K562 (cell line): Measurements from ENCODE around the gene OTOR. TPM values are rescaled to one million over a fixed set of nuclear protein-coding genes. Genes with fewer than 3 reads are reported as not detected.

Experiments
- ATAC-seq: fragments of 200-7000 bp; cut with Tn5 transposase; 3 replicates; pipeline ENCODE4 v1.9.1; 2020; ENCODE audit warnings: moderate library complexity
- BruUV-seq: library from RNA; stranded (reverse); fragments of 400-500 nt; replicated peaks from 2 replicates; lab custom pipeline; 2021; lab: Mats Ljungman, UMichigan
- CTCF ChIA-PET: fragments of 300-600 bp; formaldehyde crosslinking; extraction: SDS; loops from one replicate; lab custom pipeline; 2021; ENCODE audit warnings: low intra/inter-chr PET ratio; lab: Yijun Ruan, JAX
- POLR2A ChIA-PET: fragments of 300-600, 350-650 bp; sonication (Branson Sonifier 250); formaldehyde crosslinking; extraction: SDS; loops from one replicate; lab custom pipeline; 2021; ENCODE audit warnings: antibody characterized with exemption, inconsistent platforms; lab: Yijun Ruan, JAX
- DNase-seq, 4 experiments: peaks; one replicate each; pipeline versions ENCODE4 v3.0.0 to v3.0.0-alpha.2; 2011 to 2018; ENCODE audit warnings: low spot score in 3 of 4, mixed read lengths in 3 of 4; ENCODE audit errors: extremely low read depth in 1 of 4
- FAIRE-seq: peaks from 2 replicates; lab custom pipeline; 2011; peaks lifted over from hg19 to GRCh38; lab: Jason Lieb, UNC
- H2AFZ ChIP-seq: 2 replicates; pipeline ENCODE4 v1.6.0; 2011; ENCODE audit warnings: low read depth, low read length, control low read depth, inconsistent platforms
- H3K27ac ChIP-seq: fragments of 200-600 bp; 3 replicates; pipeline ENCODE4 v1.8.0; 2011; ENCODE audit warnings: low read depth, mild to moderate bottlenecking, control low read depth, inconsistent platforms, low read length, moderate library complexity, mixed read lengths; ENCODE audit errors: extremely low read depth
- H3K27me3 ChIP-seq, 2 experiments: fragments of 300-600 bp in 1 of 2; 2 replicates in 1 of 2; 3 replicates in 1 of 2; pipeline versions ENCODE4 v1.6.0 to v1.8.0; 2011; ENCODE audit warnings: inconsistent platforms in 2 of 2, low read length in 2 of 2, mild to moderate bottlenecking in 1 of 2, mixed read lengths in 1 of 2, moderate library complexity in 1 of 2; ENCODE audit not compliant: control insufficient read depth in 2 of 2, insufficient read depth in 2 of 2
- H3K36me3 ChIP-seq: fragments of 300-600 bp; 3 replicates; pipeline ENCODE4 v1.8.0; 2011; ENCODE audit warnings: mild to moderate bottlenecking, low read length, inconsistent platforms; ENCODE audit not compliant: control insufficient read depth, insufficient read depth
- H3K4me1 ChIP-seq, 2 experiments: fragments of 200-600 bp in 1 of 2; replicated peaks in 1 of 2; 2 replicates in 1 of 2; 3 replicates in 1 of 2; pipeline versions ENCODE4 v1.5.1 to v1.8.0; 2011; ENCODE audit warnings: inconsistent platforms in 2 of 2, low read length in 2 of 2, mild to moderate bottlenecking in 1 of 2, mixed read lengths in 1 of 2, moderate library complexity in 1 of 2; ENCODE audit not compliant: control insufficient read depth in 2 of 2, insufficient read depth in 2 of 2
- H3K4me2 ChIP-seq: 2 replicates; pipeline ENCODE4 v1.6.1; 2011; ENCODE audit warnings: low read length, control low read depth, inconsistent platforms, mixed read lengths; ENCODE audit not compliant: insufficient read depth
- H3K4me3 ChIP-seq: fragments of 200-600 bp; sonication (generic), shearing (Covaris generic); 2 replicates; pipeline ENCODE4 v1.5.1; 2016; ENCODE audit warnings: control low read depth, inconsistent platforms
- H3K79me2 ChIP-seq: fragments of 200-600 bp; 3 replicates; pipeline ENCODE4 v1.8.0; 2011; ENCODE audit warnings: low read length, inconsistent platforms; ENCODE audit not compliant: control insufficient read depth, insufficient read depth
- H3K9ac ChIP-seq, 2 experiments: 2 replicates each; pipeline versions ENCODE4 v1.6.0 to v1.6.1; 2011; ENCODE audit warnings: low read depth in 2 of 2, low read length in 2 of 2, control low read depth in 1 of 2, inconsistent platforms in 1 of 2, mild to moderate bottlenecking in 1 of 2, mixed read lengths in 1 of 2; ENCODE audit not compliant: insufficient read depth in 1 of 2
- H3K9me1 ChIP-seq: one replicate; pipeline ENCODE4 v1.6.0; 2011; ENCODE audit warnings: inconsistent platforms, mild to moderate bottlenecking, low read length, moderate library complexity; ENCODE audit not compliant: control insufficient read depth, insufficient read depth
- H3K9me3 ChIP-seq: replicated peaks from 2 replicates; pipeline ENCODE4 v1.5.1; 2011; ENCODE audit warnings: low read depth, low read length, inconsistent platforms; ENCODE audit not compliant: control insufficient read depth, insufficient read depth
- H4K20me1 ChIP-seq: replicated peaks from 2 replicates; pipeline ENCODE4 v1.6.1; 2011; ENCODE audit warnings: low read length, inconsistent platforms, mixed read lengths; ENCODE audit not compliant: control insufficient read depth, insufficient read depth
- C11orf30 ChIP-seq: fragments of 450-650 bp; IDR thresholded peaks from 2 replicates; pipeline ENCODE4 v1.6.1; 2016; ENCODE audit warnings: low read depth, mild to moderate bottlenecking
- EP400 ChIP-seq: fragments of 450-650 bp; IDR thresholded peaks from 2 replicates; pipeline ENCODE4 v1.6.1; 2017; ENCODE audit warnings: antibody characterized with exemption, mild to moderate bottlenecking, moderate library complexity
- KAT8 ChIP-seq: fragments of 450-650 bp; IDR thresholded peaks from 2 replicates; pipeline ENCODE4 v1.6.1; 2016; ENCODE audit warnings: low read depth, mild to moderate bottlenecking
- LCOR ChIP-seq: sonication (generic); formaldehyde crosslinking; IDR thresholded peaks from 2 replicates; pipeline ENCODE4 v1.8.0; 2022; ENCODE audit warnings: mild to moderate bottlenecking, missing genetic modification reagents
- MAFF ChIP-seq: IDR thresholded peaks from 2 replicates; pipeline ENCODE4 v1.6.1; 2012; ENCODE audit warnings: low read length, improper control_type of control experiment
- PPARD ChIP-seq: fragments of 250-450 bp; sonication (Bioruptor Pico); IDR thresholded peaks from 2 replicates; pipeline ENCODE4 v1.8.0; 2022; ENCODE audit warnings: inconsistent platforms, mild to moderate bottlenecking, moderate library complexity
- RBM14 ChIP-seq: fragments of 200-400 bp; formaldehyde crosslinking; IDR thresholded peaks from 2 replicates; pipeline ENCODE4 v1.6.1; 2018; ENCODE audit warnings: low read depth, mild to moderate bottlenecking, low read length, moderate library complexity, borderline replicate concordance; ENCODE audit not compliant: insufficient read depth
- SAFB2 ChIP-seq: fragments of 200-400 bp; formaldehyde crosslinking; IDR thresholded peaks from 2 replicates; pipeline ENCODE4 v1.6.1; 2018; ENCODE audit warnings: borderline replicate concordance, low read length, low read depth, moderate library complexity; ENCODE audit not compliant: severe bottlenecking
- SNRNP70 ChIP-seq: fragments of 200-400 bp; formaldehyde crosslinking; optimal IDR thresholded peaks from 2 replicates; pipeline ENCODE3; 2017; ENCODE audit warnings: low read depth, low read length
- WGBS: fragments of 100-300 bp; shearing (Covaris generic); methylation state at CpG from one replicate; pipeline ENCODE4 v1.1.6; 2016; ENCODE audit warnings: low coverage, mixed read lengths; ENCODE audit not compliant: insufficient coverage; ENCODE audit errors: missing lambda C conversion rate; 5-methylcytosine and 5-hydroxymethylcytosine counted together
- in situ Hi-C: fragments of 300-500 bp; cut with MboI; formaldehyde crosslinking; loops from 4 replicates; pipeline ENCODE4 v1.15.0; 2018; ENCODE audit warnings: inconsistent platforms, mixed read lengths
- intact Hi-C: fragments of 100-400 bp; cut with micrococcal nuclease; formaldehyde crosslinking; loops from 2 replicates; pipeline ENCODE4 v1.14.2; 2022
- polyA plus RNA-seq, 8 experiments: library from polyadenylated mRNA; depleted of rRNA in 4 of 8; stranded (reverse) in 5 of 8; unstranded in 3 of 8; fragments of >200 nt; fragmentation: Nextera tagmentation in 2 of 8; fragmentation: Illumina TruSeq in 1 of 8; extraction: Ambion mirVana in 2 of 8; extraction: Trizol in 1 of 8; gene quantifications; 2 replicates each; pipeline versions ENCODE4 v1.2.1 to v1.2.3, GENCODE V29; 2011 to 2014; ENCODE audit warnings: inconsistent platforms in 1 of 8, missing spikeins in 1 of 8
- total RNA-seq, 7 experiments: library from RNA; depleted of rRNA in 6 of 7; stranded (reverse); fragments of >200 nt in 6 of 7; fragmentation: Illumina TruSeq in 2 of 7; extraction: Trizol in 2 of 7; gene quantifications; 2 replicates each; pipeline versions ENCODE4 v1.2.1 to v1.2.3, GENCODE V29; 2011 to 2021; ENCODE audit warnings: low replicate concordance in 1 of 7

The OTOR gene
- total and polyA plus RNA-seq, 9 of the 15 experiments (the other 6 are each of a cell fraction or from before 2014, with no cell fraction given): not detected

DNA sequence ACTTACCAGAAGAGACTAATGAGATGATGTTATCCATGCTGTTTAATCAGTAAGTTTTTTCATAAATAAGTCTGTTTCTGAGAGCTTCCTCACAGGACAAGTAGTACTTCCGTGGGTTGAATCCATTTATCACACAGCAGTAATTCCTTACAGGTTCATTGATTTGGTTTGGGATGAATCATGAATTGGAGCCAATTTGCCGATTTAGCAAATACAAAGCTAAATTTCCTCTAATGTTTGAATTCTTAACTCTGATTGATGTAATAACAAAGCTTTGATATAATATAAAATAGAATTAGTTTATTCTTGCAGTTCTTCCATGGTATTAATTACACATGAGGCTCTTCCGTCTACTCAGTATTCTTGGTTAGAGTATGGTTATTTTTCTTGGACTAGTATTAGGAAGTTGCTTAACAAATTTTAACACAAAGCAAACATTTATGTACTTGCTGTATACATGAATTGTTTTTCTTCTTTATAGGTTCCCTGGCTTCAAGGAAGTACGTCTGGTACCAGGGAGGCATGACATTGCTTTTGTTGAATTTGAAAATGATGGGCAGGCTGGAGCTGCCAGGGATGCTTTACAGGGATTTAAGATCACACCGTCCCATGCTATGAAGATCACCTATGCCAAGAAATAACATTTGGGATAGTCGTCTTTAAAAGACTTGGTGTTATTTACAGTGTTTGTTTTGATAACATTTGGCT is 7.6 kb upstream of the OTOR start:
- Histone ChIP-seq H3K4me2 (no peak overlapping the region), H3K9ac (no peak overlapping the region), H3K9me1 (no peaks in the 10 kb centered on the region), H3K27ac (no peak overlapping the region), H2AFZ (no peak overlapping the region), H3K79me2 (no peaks in the 10 kb centered on the region), H3K4me1 (no peaks in the 10 kb centered on the region), H3K9me3 (no peaks in the 10 kb centered on the region), H3K36me3 (peaks cover 39% of the 10 kb centered on the region; the same call in 2 of the 3 replicates), H3K27me3 (no peaks in the 10 kb centered on the region), H3K4me3 (no peak overlapping the region), H4K20me1 (no peaks in the 10 kb centered on the region)
- FAIRE-seq (no peak), ATAC-seq (no peak), DNase-seq (no peak)
- in situ Hi-C loops (no loop called here), intact Hi-C loops (no loop called here)
- ChIA-PET POLR2A (no interaction called here), CTCF (no interaction called here)
- no TSS peak for BruUV-seq
- TF ChIP-seq SNRNP70: no peak
- TF ChIP-seq C11orf30: 0 out of 2 replicates have a peak, but pooled peaks have one; percentile 13
- no peak for TF ChIP-seq PPARD (CRISPR knock-in tag)
- TF ChIP-seq LCOR (CRISPR knock-in tag): no peak
- no peak for TF ChIP-seq SAFB2
- TF ChIP-seq EP400: no peak
- peak; percentile 31; the same call in 1 of the 2 replicates for TF ChIP-seq MAFF
- TF ChIP-seq KAT8: no peak
- no peak for TF ChIP-seq RBM14
- WGBS: 88% methylated on average over 5 of the region's 6 CpGs
